ENCODE data around the gene DDX24.

DDX24 gene

GRCh38 chr14:94021001-94021400 is 60.0 kb downstream of the DDX24 start:
- TF ChIP-seq CTCF (IDR thresholded peaks at IDR 0.05; ENCODE audit: borderline replicate concordance, control extremely low read depth, extremely low read depth, insufficient read depth, missing control alignments), result no peak
- DNase-seq (ENCODE audit: low spot score), result no peak
- in situ Hi-C loops (cut with MboI; ENCODE audit: low sequenced_read_pairs, unreplicated experiment), result no loop called here

DNA sequence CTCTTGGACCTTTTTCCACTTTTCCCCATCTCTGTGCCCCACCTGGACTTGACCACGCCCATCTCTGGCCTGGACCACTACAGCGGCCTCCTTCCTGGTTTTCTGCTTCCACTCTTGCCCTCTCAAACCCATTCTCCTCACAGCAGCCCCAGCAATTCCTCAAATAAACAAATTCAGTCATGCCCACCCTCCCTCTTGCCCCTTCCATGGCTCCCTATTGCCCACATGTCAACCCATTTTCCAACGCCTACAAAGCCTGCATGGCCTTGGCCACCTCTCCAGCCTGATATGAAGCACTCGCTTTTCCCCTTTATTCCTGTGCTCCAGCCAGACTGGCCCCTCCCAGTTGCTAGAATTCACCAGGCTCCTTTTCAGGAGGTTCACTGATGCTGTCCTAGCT is 60.7 kb downstream of the DDX24 start:
- no peak for TF ChIP-seq CTCF (IDR thresholded peaks at IDR 0.05; ENCODE audit: borderline replicate concordance, control extremely low read depth, extremely low read depth, insufficient read depth, missing control alignments)
- in situ Hi-C loops (cut with MboI; ENCODE audit: low sequenced_read_pairs, unreplicated experiment), result no loop called here
- DNase-seq (ENCODE audit: low spot score), result no peak

DNA sequence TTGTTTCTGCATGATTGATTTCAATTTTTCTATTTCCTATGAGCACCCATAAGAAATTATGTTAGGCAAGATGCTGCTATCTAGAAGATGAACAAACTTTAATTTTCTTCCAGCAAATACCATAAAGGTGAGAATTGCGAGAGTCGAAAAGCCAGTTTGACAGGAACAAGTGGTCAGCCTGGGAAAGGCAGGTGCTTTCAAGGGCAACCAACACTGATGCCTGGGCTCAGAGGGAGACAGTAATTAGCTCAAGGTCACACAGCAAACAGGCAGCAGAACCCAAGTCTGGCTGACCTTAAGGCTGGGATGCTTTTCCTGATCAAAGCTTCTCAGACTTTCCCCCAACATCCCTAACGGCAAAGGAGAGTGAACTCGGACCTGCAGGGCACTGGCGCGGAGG is 61.7 kb downstream of the DDX24 start:
- in situ Hi-C loops (cut with MboI; ENCODE audit: low sequenced_read_pairs, unreplicated experiment), result no loop called here
- DNase-seq (ENCODE audit: low spot score), result no peak
- TF ChIP-seq CTCF (IDR thresholded peaks at IDR 0.05; ENCODE audit: borderline replicate concordance, control extremely low read depth, extremely low read depth, insufficient read depth, missing control alignments), result no peak

GRCh38 chr14:94018308-94018707 is 62.7 kb downstream of the DDX24 start:
- no peak for TF ChIP-seq CTCF (IDR thresholded peaks at IDR 0.05; ENCODE audit: borderline replicate concordance, control extremely low read depth, extremely low read depth, insufficient read depth, missing control alignments)
- no peak for DNase-seq (ENCODE audit: low spot score)
- in situ Hi-C loops (cut with MboI; ENCODE audit: low sequenced_read_pairs, unreplicated experiment), result no loop called here

DNA sequence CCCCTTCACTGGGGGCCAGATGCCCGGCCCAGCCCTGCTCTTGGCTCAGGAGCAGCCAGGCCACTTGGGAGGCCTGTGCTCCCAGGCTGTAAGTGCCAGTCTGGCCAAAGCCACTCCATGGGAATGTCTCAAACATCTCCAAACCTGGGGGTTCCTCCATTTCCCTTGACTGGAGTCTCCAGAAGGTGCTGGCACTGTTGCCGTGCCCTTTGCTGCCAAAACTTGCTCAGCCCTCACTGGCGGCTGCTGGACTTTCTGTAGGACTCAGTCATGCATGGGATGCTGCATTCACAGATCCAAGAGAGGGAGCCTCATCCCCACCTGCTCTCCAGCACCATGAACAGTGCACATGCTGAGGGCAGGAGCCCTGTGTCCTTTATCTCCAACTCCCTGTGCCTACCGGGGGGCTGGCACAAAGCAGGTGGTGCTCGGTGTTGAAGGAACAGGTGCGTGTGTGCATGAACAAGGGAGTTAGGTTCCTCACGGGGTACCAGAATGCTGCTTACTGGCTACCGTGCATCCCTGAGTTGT is 64.5 kb downstream of the DDX24 start:
- in situ Hi-C loops (cut with MboI; ENCODE audit: low sequenced_read_pairs, unreplicated experiment), result no loop called here
- TF ChIP-seq CTCF (IDR thresholded peaks at IDR 0.05; ENCODE audit: borderline replicate concordance, control extremely low read depth, extremely low read depth, insufficient read depth, missing control alignments), result no peak
- DNase-seq (ENCODE audit: low spot score), result no peak

- no peak for DNase-seq (ENCODE audit: low spot score)
- in situ Hi-C loops (cut with MboI; ENCODE audit: low sequenced_read_pairs, unreplicated experiment), result no loop called here
- no peak for TF ChIP-seq CTCF (IDR thresholded peaks at IDR 0.05; ENCODE audit: borderline replicate concordance, control extremely low read depth, extremely low read depth, insufficient read depth, missing control alignments)
Measured at GRCh38 chr14:94015223-94015622, 65.8 kb downstream of the DDX24 start.

DNA sequence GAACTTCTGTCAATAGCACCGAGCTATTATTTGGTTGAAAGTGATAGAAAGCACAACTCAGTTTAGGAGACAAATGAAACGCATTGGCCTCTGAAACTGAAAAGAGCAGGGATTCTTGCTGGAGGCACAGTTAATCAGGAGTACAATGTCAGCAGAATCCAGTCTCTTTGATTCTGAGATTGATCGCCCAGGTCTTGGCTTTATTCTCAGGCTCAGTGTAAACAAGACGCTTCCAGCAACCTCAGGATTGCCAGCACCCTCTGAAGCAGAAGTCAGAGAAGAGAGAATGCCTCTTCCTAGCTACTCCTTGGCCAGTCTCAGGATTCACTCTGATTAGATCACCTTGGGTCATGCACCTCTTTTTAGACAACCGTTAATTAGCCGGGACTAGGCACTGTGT is 66.6 kb downstream of the DDX24 start:
- in situ Hi-C loops (cut with MboI; ENCODE audit: low sequenced_read_pairs, unreplicated experiment), result no loop called here
- TF ChIP-seq CTCF (IDR thresholded peaks at IDR 0.05; ENCODE audit: borderline replicate concordance, control extremely low read depth, extremely low read depth, insufficient read depth, missing control alignments), result no peak
- no peak for DNase-seq (ENCODE audit: low spot score)
